ENCODE data around the gene PGF.

- no peak for TF ChIP-seq CTCF (IDR thresholded peaks at IDR 0.05; ENCODE audit: poor library complexity)
- TF ChIP-seq EZH2 (IDR thresholded peaks at IDR 0.05; ENCODE audit: borderline replicate concordance) = no peak
Measured at GRCh38 chr14:75001899-75002298, 46.5 kb upstream of the PGF start.

Data from hepatocyte (in vitro differentiated cells).